HCT116 (cell line): ENCODE measurements around the gene ELP5. TPM values are rescaled to one million over a fixed set of nuclear protein-coding genes. Genes with fewer than 3 reads are reported as not detected.
A peak's percentile ranks its signal among the peaks of the same experiment; 100 is the strongest.

Source experiments
- ATAC-seq: fragments of 200-7000 bp; cut with Tn5 transposase; 2 replicates; pipeline ENCODE4 v1.9.1; 2020; ENCODE audit warnings: mild to moderate bottlenecking, moderate library complexity
- BruUV-seq: library from RNA; stranded (reverse); fragments of 400-500 nt; replicated peaks from 2 replicates; lab custom pipeline; 2021; lab: Mats Ljungman, UMichigan
- CTCF ChIA-PET: fragments of 300-600 bp; sonication (Branson Sonifier 250); formaldehyde crosslinking; loops from one replicate; lab custom pipeline; 2021; ENCODE audit warnings: antibody characterized with exemption; lab: Charles Lee
- POLR2A ChIA-PET: fragments of 300-600, 350-600 bp; sonication (Branson Sonifier 250); formaldehyde crosslinking; loops from one replicate; lab custom pipeline; 2021; ENCODE audit warnings: antibody characterized with exemption; lab: Charles Lee
- RAD21 ChIA-PET, 2 experiments: fragments of 300-600 bp; sonication (Branson Sonifier 250); formaldehyde crosslinking; loops; one replicate each; lab custom pipeline; 2023; ENCODE audit warnings: low total read pairs in 2 of 2; ENCODE audit not compliant: uncharacterized antibody in 2 of 2, unreplicated experiment in 2 of 2, low non-redundant PET in 1 of 2; lab: Charles Lee
- DNase-seq: peaks from one replicate; pipeline ENCODE4 v3.0.0-alpha.2; 2010; ENCODE audit warnings: low read depth, low spot score
- H2AFZ ChIP-seq: fragments of 200-600 bp; shearing (Covaris generic), sonication (generic); 2 replicates; pipeline ENCODE4 v1.6.1; 2017; ENCODE audit warnings: low read depth, mixed run types, mixed read lengths, antibody characterized with exemption, low read length; ENCODE audit not compliant: poor library complexity, severe bottlenecking
- H3K27ac ChIP-seq: 2 replicates; pipeline ENCODE4 v1.5.1; 2012; ENCODE audit warnings: low read depth, low read length
- H3K27me3 ChIP-seq: fragments of 200-600 bp; sonication (generic); 2 replicates; pipeline ENCODE4 v1.6.1; 2016; ENCODE audit warnings: mixed run types, low read length, mixed read lengths; ENCODE audit not compliant: insufficient read depth
- H3K36me3 ChIP-seq, 2 experiments: fragments of 200-500 bp in 1 of 2; fragments of 200-600 bp in 1 of 2; sonication (Bioruptor generic) in 1 of 2; sonication (generic) in 1 of 2; 2 replicates each; pipeline versions ENCODE4 v1.5.1 to v1.6.1; 2014 to 2016; ENCODE audit warnings: low read length in 2 of 2, inconsistent platforms in 1 of 2, mixed read lengths in 1 of 2, mixed run types in 1 of 2; ENCODE audit not compliant: insufficient read depth in 2 of 2, control insufficient read depth in 1 of 2
- H3K4me1 ChIP-seq, 2 experiments: fragments of 200-600 bp in 1 of 2; sonication (generic) in 1 of 2; 2 replicates each; pipeline versions ENCODE4 v1.5.1 to v1.6.1; 2012 to 2017; ENCODE audit warnings: low read length in 2 of 2, inconsistent platforms in 1 of 2, mild to moderate bottlenecking in 1 of 2, mixed read lengths in 1 of 2, mixed run types in 1 of 2, moderate library complexity in 1 of 2; ENCODE audit not compliant: insufficient read depth in 2 of 2, control insufficient read depth in 1 of 2
- H3K4me2 ChIP-seq: fragments of 200-600 bp; sonication (generic); 2 replicates; pipeline ENCODE4 v1.6.1; 2017; ENCODE audit warnings: mixed run types, low read length, mixed read lengths
- H3K4me3 ChIP-seq, 2 experiments: fragments of 200-600 bp in 1 of 2; sonication (generic) in 1 of 2; replicated peaks in 1 of 2; 2 replicates each; pipeline ENCODE4 v1.5.1; 2011 to 2016; ENCODE audit warnings: low read length in 2 of 2, control low read depth in 1 of 2, low read depth in 1 of 2, mild to moderate bottlenecking in 1 of 2, mixed read lengths in 1 of 2, mixed run types in 1 of 2
- H3K79me2 ChIP-seq: fragments of 200-600 bp; sonication (generic); 2 replicates; pipeline ENCODE4 v1.6.1; 2017; ENCODE audit warnings: mild to moderate bottlenecking, mixed run types, low read length, moderate library complexity, mixed read lengths; ENCODE audit not compliant: insufficient read depth
- H3K9ac ChIP-seq: fragments of 200-600 bp; sonication (generic); 2 replicates; pipeline ENCODE4 v1.6.1; 2016; ENCODE audit warnings: low read length, mixed read lengths
- H3K9me2 ChIP-seq: fragments of 200-600 bp; sonication (generic), shearing (Covaris generic); 2 replicates; pipeline ENCODE4 v1.6.1; 2017; ENCODE audit warnings: mixed run types, mild to moderate bottlenecking, moderate library complexity; ENCODE audit not compliant: insufficient read depth
- H3K9me3 ChIP-seq, 2 experiments: fragments of 200-500 bp in 1 of 2; fragments of 200-600 bp in 1 of 2; sonication (Bioruptor generic) in 1 of 2; sonication (generic) in 1 of 2; 2 replicates each; pipeline ENCODE4 v1.6.1; 2014 to 2017; ENCODE audit warnings: low read length in 2 of 2, mixed read lengths in 2 of 2, inconsistent platforms in 1 of 2, low read depth in 1 of 2, mild to moderate bottlenecking in 1 of 2, mixed run types in 1 of 2, moderate library complexity in 1 of 2; ENCODE audit not compliant: control insufficient read depth in 1 of 2, insufficient read depth in 1 of 2
- H4K20me1 ChIP-seq: fragments of 200-600 bp; sonication (generic), shearing (Covaris generic); 2 replicates; pipeline ENCODE4 v1.6.1; 2017; ENCODE audit warnings: mixed run types, mild to moderate bottlenecking, moderate library complexity; ENCODE audit not compliant: insufficient read depth
- ATF3 ChIP-seq: IDR thresholded peaks from 2 replicates; pipeline ENCODE4 v1.6.1; 2012
- CBX3 ChIP-seq: IDR thresholded peaks from 2 replicates; pipeline ENCODE4 v1.6.1; 2012; ENCODE audit warnings: low read depth
- CEBPB ChIP-seq: IDR thresholded peaks from 2 replicates; pipeline ENCODE4 v1.6.1; 2012; ENCODE audit warnings: low read depth
- CTCF ChIP-seq, 3 experiments: fragments of 200-600 bp in 1 of 3; sonication (generic) in 1 of 3; IDR thresholded peaks in 2 of 3; conservative IDR thresholded peaks in 1 of 3; 2 replicates each; pipeline ENCODE4 v1.5.1; 2012 to 2017; ENCODE audit warnings: low read depth in 2 of 3, low read length in 2 of 3, antibody characterized with exemption in 1 of 3, borderline replicate concordance in 1 of 3, control low read depth in 1 of 3, mild to moderate bottlenecking in 1 of 3, mixed read lengths in 1 of 3, mixed run types in 1 of 3, moderate library complexity in 1 of 3; ENCODE audit not compliant: insufficient read depth in 1 of 3
- EGR1 ChIP-seq: IDR thresholded peaks from 2 replicates; pipeline ENCODE4 v1.6.1; 2012; ENCODE audit warnings: low read depth
- ELF1 ChIP-seq: IDR thresholded peaks from 2 replicates; pipeline ENCODE4 v1.6.1; 2012; ENCODE audit warnings: low read depth, borderline replicate concordance
- EZH2phosphoT487 ChIP-seq: fragments of 200-600 bp; IDR thresholded peaks from 2 replicates; pipeline ENCODE4 v1.6.1; 2018; ENCODE audit warnings: antibody characterized with exemption, borderline replicate concordance
- FOSL1 ChIP-seq: IDR thresholded peaks from 2 replicates; pipeline ENCODE4 v1.6.1; 2012; ENCODE audit warnings: low read depth
- POLR2AphosphoS5 ChIP-seq: IDR thresholded peaks from 2 replicates; pipeline ENCODE4 v1.6.1; 2011; ENCODE audit warnings: mild to moderate bottlenecking, low read depth, low read length, moderate library complexity
- RAD21 ChIP-seq: IDR thresholded peaks from 2 replicates; pipeline ENCODE4 v1.6.1; 2012; ENCODE audit warnings: low read depth, mild to moderate bottlenecking
- REST ChIP-seq: IDR thresholded peaks from 2 replicates; pipeline ENCODE4 v1.6.1; 2012; ENCODE audit warnings: low read depth
- SIN3A ChIP-seq: IDR thresholded peaks from 2 replicates; pipeline ENCODE4 v1.6.1; 2012; ENCODE audit warnings: low read depth
- SP1 ChIP-seq: IDR thresholded peaks from 2 replicates; pipeline ENCODE4 v1.6.1; 2012; ENCODE audit warnings: low read depth
- SRF ChIP-seq: IDR thresholded peaks from 2 replicates; pipeline ENCODE4 v1.6.1; 2012; ENCODE audit warnings: low read depth
- TCF7L2 ChIP-seq: IDR thresholded peaks from 2 replicates; pipeline ENCODE4 v1.7.0; 2011; ENCODE audit warnings: borderline replicate concordance, inconsistent platforms; ENCODE audit not compliant: insufficient read depth, insufficient read length; ENCODE audit errors: extremely low read depth
- ZBTB33 ChIP-seq: IDR thresholded peaks from 2 replicates; pipeline ENCODE4 v1.6.1; 2011; ENCODE audit warnings: mild to moderate bottlenecking, low read length, moderate library complexity; ENCODE audit not compliant: insufficient replicate concordance; ENCODE audit errors: extremely low read depth
- ZFX ChIP-seq: fragments of 450-650 bp; IDR thresholded peaks from 2 replicates; pipeline ENCODE4 v1.6.1; 2017
- ZNF274 ChIP-seq: fragments of 200-500 bp; sonication (Bioruptor generic); IDR thresholded peaks from 2 replicates; pipeline ENCODE4 v1.6.1; 2014; ENCODE audit warnings: mild to moderate bottlenecking, low read depth, low read length, inconsistent platforms
- intact Hi-C: fragments of 100-400 bp; cut with micrococcal nuclease; formaldehyde crosslinking; loops from 2 replicates; pipeline ENCODE4 v1.10.0; 2022
- total RNA-seq: library from RNA; stranded (reverse); gene quantifications from one replicate; pipeline ENCODE4 v1.2.1, GENCODE V29; 2021; ENCODE audit not compliant: unreplicated experiment
- TF ChIP-seq, protein P1 (sequence below): IDR thresholded peaks from 2 replicates; pipeline ENCODE4 v1.6.1; 2012

Gene ELP5
- total RNA-seq, 1 experiment from 2014 or later = 81.7 TPM

GRCh38 chr17:7293816-7294613 lies 42.0 kb downstream of the ELP5 start:
- ATAC-seq = no peak

More at GRCh38 chr17:7293816-7294613, 42.0 kb downstream of the ELP5 start:
- CTCF ChIA-PET = interaction anchor here (1.0 kb wide), 1 partner anchor 13 kb away, joined by 3 read pairs; the partner anchor contains the start of gene SLC2A4
- RAD21 ChIA-PET = no interaction called here
- Histone ChIP-seq H3K27ac (no peak overlapping the region; the same call in 1 of the 2 replicates), H3K9ac (no peak overlapping the region), H3K4me2 (peak overlapping the region; percentile 70), H3K27me3 (no peaks in the 10 kb centered on the region), H2AFZ (no peak overlapping the region), H3K4me3 (no peak overlapping the region), H3K9me2 (no peaks in the 10 kb centered on the region), H3K36me3 (no peaks in the 10 kb centered on the region), H3K4me1 (peaks cover 17 to 41% of the 10 kb centered on the region in 2 experiments; a peak in 3 of 4 replicates), H3K9me3 (no peaks in the 10 kb centered on the region), H4K20me1 (no peaks in the 10 kb centered on the region), H3K79me2 (no peaks in the 10 kb centered on the region)
- intact Hi-C loops = no loop called here
- no TSS peak for BruUV-seq
- POLR2A ChIA-PET = interaction anchor here (1.3 kb wide), 1 partner anchor 54 kb away, joined by 4 read pairs; the partner anchor contains the start of gene PHF23
- no peak for DNase-seq
- TF ChIP-seq CTCF (IDR thresholded peaks at IDR 0.05 in 2 of 3, conservative IDR thresholded peaks at IDR 0.05 in 1 of 3; ENCODE audit: borderline replicate concordance in 1 of 3, insufficient read depth in 1 of 3, low read depth in 2 of 3, low read length in 2 of 3) (no peak), ZNF274 (no peak), ATF3 (no peak), CBX3 (no peak), FOSL1 (no peak), EZH2phosphoT487 (no peak), TCF7L2 (no peak), ZBTB33 (no peak), EGR1 (no peak), ELF1 (no peak), POLR2AphosphoS5 (no peak), RAD21 (no peak), REST (no peak), SP1 (no peak), SIN3A (no peak), ZFX (no peak), SRF (no peak), CEBPB (no peak)
- TF ChIP-seq, protein P1, sequence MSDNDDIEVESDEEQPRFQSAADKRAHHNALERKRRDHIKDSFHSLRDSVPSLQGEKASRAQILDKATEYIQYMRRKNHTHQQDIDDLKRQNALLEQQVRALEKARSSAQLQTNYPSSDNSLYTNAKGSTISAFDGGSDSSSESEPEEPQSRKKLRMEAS = no peak
